Stomach (tissue), 9 donors: ENCODE results near the gene ALG1L2. TPM values are rescaled to one million over a fixed set of nuclear protein-coding genes. Genes with fewer than 3 reads are reported as not detected.
"Not testable (repeated sequence)": the region's sequence is repeated elsewhere in the genome, so short reads cannot be mapped to it uniquely, and the experiment has no call there.

ENCODE experiments used
- DNase-seq, 2 donors: peaks; one replicate each; pipeline versions ENCODE4 v3.0.0 to v3.0.0-alpha.2; 2013 to 2019
- H3K27ac ChIP-seq, 5 donors: fragments of 200-600 bp in 4 of 5; sonication (generic) in 4 of 5; one replicate each; pipeline ENCODE4 v1.5.1; 2013 to 2019; ENCODE audit warnings: mild to moderate bottlenecking in 1 of 5, moderate library complexity in 1 of 5
- H3K27me3 ChIP-seq, 3 donors: fragments of 200-600 bp; sonication (generic); one replicate each; pipeline ENCODE4 v1.5.1; 2017 to 2019; ENCODE audit warnings: mixed run types in 1 of 3
- H3K36me3 ChIP-seq, 4 donors: fragments of 200-600 bp; sonication (generic); 1 replicate in 3 of 4; 2 replicates in 1 of 4; pipeline ENCODE4 v1.5.1; 2016 to 2019
- H3K4me1 ChIP-seq, 4 donors: fragments of 200-600 bp; sonication (generic); one replicate each; pipeline ENCODE4 v1.5.1; 2016 to 2019
- H3K4me3 ChIP-seq, 4 donors: fragments of 200-600 bp; sonication (generic) in 3 of 4; one replicate each; pipeline ENCODE4 v1.5.1; 2016 to 2019; ENCODE audit warnings: mild to moderate bottlenecking in 1 of 4
- H3K9me3 ChIP-seq, 4 donors: fragments of 200-600 bp; sonication (generic); one replicate each; pipeline ENCODE4 v1.5.1; 2016 to 2019
- CTCF ChIP-seq, 7 experiments: fragments of 450-650 bp in 4 of 7; fragments of 200-600 bp in 3 of 7; sonication (generic) in 3 of 7; IDR thresholded peaks; one replicate each; pipeline ENCODE4 v1.5.1; 2016 to 2019; ENCODE audit warnings: antibody characterized with exemption in 7 of 7, control low read depth in 2 of 7, mild to moderate bottlenecking in 1 of 7
- WGBS, 5 donors: extraction: QIAGEN DNeasy Blood & Tissue Kit in 3 of 5; methylation state at CpG; one replicate each; pipeline versions ENCODE4 v1.1.5 to v1.1.7; 2013 to 2018; 5-methylcytosine and 5-hydroxymethylcytosine counted together
- intact Hi-C: fragments of 100-400 bp; cut with DNase I; formaldehyde crosslinking; loops from one replicate; pipeline ENCODE4 v1.15.1; 2023; ENCODE audit warnings: low total_unique reads
- polyA plus RNA-seq, 3 donors: library from polyadenylated mRNA; stranded (reverse); fragments of 200-250 nt; gene quantifications; one replicate each; pipeline ENCODE4 v1.2.3, GENCODE V29; 2013
- total RNA-seq, 5 donors: library from RNA; depleted of rRNA; stranded (reverse); fragments of >200 nt; gene quantifications; one replicate each; pipeline versions ENCODE4 v1.1.0 to v1.2.3, GENCODE V29; 2014 to 2016
- donor health status: healthy with polysubstance abuse.
- donor health status: Bipolar disorder and iron deficiency.
- donor health status: healthy.

Gene ALG1L2
- total and polyA plus RNA-seq, 8 donors: not detected

GRCh38 chr3:130097690-130098638 is 16.3 kb downstream of the ALG1L2 start:
- H3K27me3 ChIP-seq, H3K9me3 ChIP-seq, H3K4me3 ChIP-seq, intact Hi-C loops, H3K36me3 ChIP-seq, H3K27ac ChIP-seq: not testable (repeated sequence)
- 41 to 50% (median 46%) methylated on average over 14 to 15 of the region's 16 CpGs for WGBS, 5 donors
- H3K4me1 ChIP-seq: peaks cover 0 to 26% (median 11%) of the 10 kb centered on the region in 4 donors
- DNase-seq: peak in 1 of 2 donors; percentile 46
- peak in 3 of 7 experiments; percentile 19 to 50 (median 30) for TF ChIP-seq CTCF (IDR thresholded peaks at IDR 0.05)

GRCh38 chr3:130098639-130099385 is 17.2 kb downstream of the ALG1L2 start:
- H3K27me3 ChIP-seq, intact Hi-C loops: not testable (repeated sequence)
- 55 to 67% (median 64%) methylated on average over 18 to 19 of the region's 19 CpGs for WGBS, 5 donors

GRCh38 chr3:130102545-130102944 is 20.9 kb downstream of the ALG1L2 start:
- WGBS, 5 donors: 77 to 94% (median 84%) methylated on average over 16 to 19 of the region's 19 CpGs

More at GRCh38 chr3:130098639-130099385, 17.2 kb downstream of the ALG1L2 start:
- not testable (repeated sequence) for H3K27ac ChIP-seq, H3K36me3 ChIP-seq, H3K9me3 ChIP-seq, DNase-seq, H3K4me3 ChIP-seq
- peaks cover 0 to 20% (median 8%) of the 10 kb centered on the region in 4 donors for H3K4me1 ChIP-seq

GRCh38 chr3:130104191-130104590 is 22.6 kb downstream of the ALG1L2 start:
- 87 to 92% (median 90%) methylated on average over 11 to 13 of the region's 14 CpGs for WGBS, 5 donors
- not testable (repeated sequence) for H3K27ac ChIP-seq, H3K27me3 ChIP-seq, DNase-seq, H3K4me1 ChIP-seq, H3K4me3 ChIP-seq, H3K9me3 ChIP-seq
- peaks cover 0 to 16% (median 2%) of the 10 kb centered on the region in 4 donors for H3K36me3 ChIP-seq
- intact Hi-C loops: loop anchor here (10.0 kb wide), 1 partner anchor 159 kb away; no protein-coding TSS in a partner anchor

More at GRCh38 chr3:130102545-130102944, 20.9 kb downstream of the ALG1L2 start:
- intact Hi-C loops: loop anchor here (10.0 kb wide), 1 partner anchor 158 kb away; no protein-coding TSS in a partner anchor
- not testable (repeated sequence) for H3K4me1 ChIP-seq, H3K9me3 ChIP-seq, H3K27me3 ChIP-seq, H3K27ac ChIP-seq, DNase-seq, H3K4me3 ChIP-seq
- H3K36me3 ChIP-seq: peaks cover 0 to 12% (median 2%) of the 10 kb centered on the region in 4 donors

- H3K27ac ChIP-seq, H3K9me3 ChIP-seq, DNase-seq, H3K4me3 ChIP-seq, H3K27me3 ChIP-seq: not testable (repeated sequence)
- H3K36me3 ChIP-seq: peaks cover 0 to 16% (median 2%) of the 10 kb centered on the region in 4 donors
- H3K4me1 ChIP-seq: peaks cover 2 to 14% (median 9%) of the 10 kb centered on the region in 4 donors
- intact Hi-C loops: loop anchor here (10.0 kb wide), 1 partner anchor 163 kb away; no protein-coding TSS in a partner anchor
- 80 to 90% (median 86%) methylated on average over 8 to 13 of the region's 13 CpGs for WGBS, 5 donors
These were observed 25.8 kb downstream of the ALG1L2 start for GRCh38 chr3:130107333-130107995.

- 84 to 92% (median 86%) methylated on average over 8 to 16 of the region's 16 CpGs for WGBS, 5 donors
- H3K27ac ChIP-seq, H3K4me3 ChIP-seq, H3K9me3 ChIP-seq, H3K36me3 ChIP-seq, DNase-seq, H3K27me3 ChIP-seq: not testable (repeated sequence)
- intact Hi-C loops: loop anchor here (10.0 kb wide), 1 partner anchor 164 kb away; no protein-coding TSS in a partner anchor
- H3K4me1 ChIP-seq: peaks cover 6 to 19% (median 12%) of the 10 kb centered on the region in 4 donors
These were observed 27.4 kb downstream of the ALG1L2 start for GRCh38 chr3:130108836-130109585.

GRCh38 chr3:130110386-130111169 is 28.9 kb downstream of the ALG1L2 start:
- Histone ChIP-seq H3K4me1 (peaks cover 6 to 19% (median 12%) of the 10 kb centered on the region in 4 donors), H3K4me3 (peak overlapping the region; percentile 79 to 94 (median 82)), H3K27ac (peak overlapping the region; percentile 84 to 92 (median 85))
- WGBS, 5 donors: 5 to 9% (median 5%) methylated on average over 17 to 19 of the region's 19 CpGs
- H3K27me3 ChIP-seq, H3K9me3 ChIP-seq, H3K36me3 ChIP-seq, intact Hi-C loops: not testable (repeated sequence)
- peak in 1 of 2 donors; percentile 59 for DNase-seq
